ENCODE results near the gene LPCAT3.

The LPCAT3 gene

GRCh38 chr12:6950401-6950801 is 67.9 kb downstream of the LPCAT3 start:
- no peak for TF ChIP-seq GATA3 (IDR thresholded peaks at IDR 0.05; ENCODE audit: low read depth, low read length)
- TF ChIP-seq GATA2 (IDR thresholded peaks at IDR 0.05; ENCODE audit: low read depth, low read length): no peak

- TF ChIP-seq GATA3 (IDR thresholded peaks at IDR 0.05; ENCODE audit: low read depth, low read length) (no peak), GATA2 (IDR thresholded peaks at IDR 0.05; ENCODE audit: low read depth, low read length) (no peak)
Observed at GRCh38 chr12:6948873-6949594, 69.2 kb downstream of the LPCAT3 start.

GRCh38 chr12:6947615-6948014 is 70.7 kb downstream of the LPCAT3 start:
- TF ChIP-seq GATA2 (IDR thresholded peaks at IDR 0.05; ENCODE audit: low read depth, low read length) (no peak), GATA3 (IDR thresholded peaks at IDR 0.05; ENCODE audit: low read depth, low read length) (no peak)

GRCh38 chr12:6946920-6947374 is 71.3 kb downstream of the LPCAT3 start:
- TF ChIP-seq GATA2 (IDR thresholded peaks at IDR 0.05; ENCODE audit: low read depth, low read length) (no peak), GATA3 (IDR thresholded peaks at IDR 0.05; ENCODE audit: low read depth, low read length) (no peak)

- TF ChIP-seq GATA2 (IDR thresholded peaks at IDR 0.05; ENCODE audit: low read depth, low read length): no peak
Observed at GRCh38 chr12:6946033-6946919, 72.0 kb downstream of the LPCAT3 start.

- TF ChIP-seq GATA2 (IDR thresholded peaks at IDR 0.05; ENCODE audit: low read depth, low read length) (no peak), GATA3 (IDR thresholded peaks at IDR 0.05; ENCODE audit: low read depth, low read length) (no peak)
Observed at GRCh38 chr12:6945613-6946012, 72.7 kb downstream of the LPCAT3 start.

- no peak for TF ChIP-seq GATA2 (IDR thresholded peaks at IDR 0.05; ENCODE audit: low read depth, low read length)
- TF ChIP-seq GATA3 (IDR thresholded peaks at IDR 0.05; ENCODE audit: low read depth, low read length): no peak
Observed at GRCh38 chr12:6944381-6945186, 73.7 kb downstream of the LPCAT3 start.

GRCh38 chr12:6943722-6944380 is 74.4 kb downstream of the LPCAT3 start, which contains the start of the genes C12orf57 and RNU7-1:
Gene C12orf57, plus strand, starts transcription at chr12:6944022. Its CDS starts 100 bp downstream, at chr12:6944122.
Gene RNU7-1, plus strand, starts transcription at chr12:6943816.
- TF ChIP-seq GATA2 (IDR thresholded peaks at IDR 0.05; ENCODE audit: low read depth, low read length): peak; percentile 10; the same call in 1 of the 2 replicates
- TF ChIP-seq GATA3 (IDR thresholded peaks at IDR 0.05; ENCODE audit: low read depth, low read length): no peak

GRCh38 chr12:6943389-6943721 is 74.9 kb downstream of the LPCAT3 start:
- TF ChIP-seq GATA2 (IDR thresholded peaks at IDR 0.05; ENCODE audit: low read depth, low read length) (no peak), GATA3 (IDR thresholded peaks at IDR 0.05; ENCODE audit: low read depth, low read length) (no peak)

- TF ChIP-seq GATA2 (IDR thresholded peaks at IDR 0.05; ENCODE audit: low read depth, low read length) (no peak), GATA3 (IDR thresholded peaks at IDR 0.05; ENCODE audit: low read depth, low read length) (no peak)
Observed at GRCh38 chr12:6942331-6942665, 76.0 kb downstream of the LPCAT3 start.

- TF ChIP-seq GATA2 (IDR thresholded peaks at IDR 0.05; ENCODE audit: low read depth, low read length) (no peak), GATA3 (IDR thresholded peaks at IDR 0.05; ENCODE audit: low read depth, low read length) (no peak)
Observed at GRCh38 chr12:6941782-6942181, 76.5 kb downstream of the LPCAT3 start.

GRCh38 chr12:6941267-6941666 is 77.0 kb downstream of the LPCAT3 start:
- no peak for TF ChIP-seq GATA2 (IDR thresholded peaks at IDR 0.05; ENCODE audit: low read depth, low read length)
- TF ChIP-seq GATA3 (IDR thresholded peaks at IDR 0.05; ENCODE audit: low read depth, low read length): no peak

GRCh38 chr12:6939191-6939540 is 79.1 kb downstream of the LPCAT3 start:
- TF ChIP-seq GATA3 (IDR thresholded peaks at IDR 0.05; ENCODE audit: low read depth, low read length): no peak
- TF ChIP-seq GATA2 (IDR thresholded peaks at IDR 0.05; ENCODE audit: low read depth, low read length): no peak
